HG02885 (cell line): ENCODE data around the gene C16orf78.

Experiments used
- ATAC-seq: cut with Tn5 transposase; IDR thresholded peaks from one replicate; pipeline ENCODE4 v1.9.1; 2021; ENCODE audit warnings: mild to moderate bottlenecking; ENCODE audit not compliant: unreplicated experiment, poor library complexity

Gene C16orf78

GRCh38 chr16:49373504-49373903, at the start of gene C16orf78:
C16orf78 (plus strand) TSS chr16:49373804; CDS start chr16:49373940, 136 bp downstream.
- ATAC-seq, result no peak

- ATAC-seq, result no peak
These were observed 48.9 kb upstream of the C16orf78 start for GRCh38 chr16:49324703-49325102.

- ATAC-seq, result no peak
These were observed 46.1 kb upstream of the C16orf78 start for GRCh38 chr16:49327466-49327865.

- ATAC-seq, result no peak
These were observed 45.3 kb upstream of the C16orf78 start for GRCh38 chr16:49328325-49328724.

- no peak for ATAC-seq
These were observed 42.9 kb upstream of the C16orf78 start for GRCh38 chr16:49330562-49331201.

- ATAC-seq, result no peak
These were observed 40.9 kb upstream of the C16orf78 start for GRCh38 chr16:49332589-49333258.

- ATAC-seq, result no peak
These were observed 40.4 kb upstream of the C16orf78 start for GRCh38 chr16:49333259-49333597.

- ATAC-seq, result no peak
These were observed 37.8 kb upstream of the C16orf78 start for GRCh38 chr16:49335828-49336227.

- no peak for ATAC-seq
These were observed 37.0 kb upstream of the C16orf78 start for GRCh38 chr16:49336581-49336980.

GRCh38 chr16:49337814-49338350, 35.7 kb upstream of the C16orf78 start:
- no peak for ATAC-seq

GRCh38 chr16:49338611-49339265, 34.9 kb upstream of the C16orf78 start:
- no peak for ATAC-seq

GRCh38 chr16:49340466-49340865, 33.1 kb upstream of the C16orf78 start:
- no peak for ATAC-seq

- no peak for ATAC-seq
These were observed 31.9 kb upstream of the C16orf78 start for GRCh38 chr16:49341706-49342105.

GRCh38 chr16:49342336-49343265, 31.0 kb upstream of the C16orf78 start:
- no peak for ATAC-seq

- no peak for ATAC-seq
These were observed 30.3 kb upstream of the C16orf78 start for GRCh38 chr16:49343291-49343690.

GRCh38 chr16:49344401-49344800, 29.2 kb upstream of the C16orf78 start:
- no peak for ATAC-seq

GRCh38 chr16:49345829-49346228, 27.8 kb upstream of the C16orf78 start:
- ATAC-seq, result no peak

- no peak for ATAC-seq
These were observed 27.1 kb upstream of the C16orf78 start for GRCh38 chr16:49346459-49346858.

GRCh38 chr16:49347476-49347875, 26.1 kb upstream of the C16orf78 start:
- ATAC-seq, result no peak

GRCh38 chr16:49348408-49349176, 25.0 kb upstream of the C16orf78 start:
- no peak for ATAC-seq
